AG09309 (cell line): Measurements from ENCODE around the gene TREX2.

Source experiments
- DNase-seq: peaks from one replicate; pipeline ENCODE4 v3.0.0-alpha.2; 2010; ENCODE audit warnings: low read depth
- H3K4me3 ChIP-seq: 2 replicates; pipeline ENCODE4 v1.5.1; 2011; ENCODE audit warnings: mild to moderate bottlenecking, low read depth, low read length, moderate library complexity; ENCODE audit not compliant: control insufficient read depth
- TF ChIP-seq, protein P1 (sequence below): IDR thresholded peaks from 2 replicates; pipeline ENCODE4 v1.5.1; 2011; ENCODE audit warnings: mild to moderate bottlenecking, low read depth, low read length, inconsistent platforms; ENCODE audit not compliant: insufficient read depth, control insufficient read depth; ENCODE audit errors: missing control alignments

Gene TREX2

DNA sequence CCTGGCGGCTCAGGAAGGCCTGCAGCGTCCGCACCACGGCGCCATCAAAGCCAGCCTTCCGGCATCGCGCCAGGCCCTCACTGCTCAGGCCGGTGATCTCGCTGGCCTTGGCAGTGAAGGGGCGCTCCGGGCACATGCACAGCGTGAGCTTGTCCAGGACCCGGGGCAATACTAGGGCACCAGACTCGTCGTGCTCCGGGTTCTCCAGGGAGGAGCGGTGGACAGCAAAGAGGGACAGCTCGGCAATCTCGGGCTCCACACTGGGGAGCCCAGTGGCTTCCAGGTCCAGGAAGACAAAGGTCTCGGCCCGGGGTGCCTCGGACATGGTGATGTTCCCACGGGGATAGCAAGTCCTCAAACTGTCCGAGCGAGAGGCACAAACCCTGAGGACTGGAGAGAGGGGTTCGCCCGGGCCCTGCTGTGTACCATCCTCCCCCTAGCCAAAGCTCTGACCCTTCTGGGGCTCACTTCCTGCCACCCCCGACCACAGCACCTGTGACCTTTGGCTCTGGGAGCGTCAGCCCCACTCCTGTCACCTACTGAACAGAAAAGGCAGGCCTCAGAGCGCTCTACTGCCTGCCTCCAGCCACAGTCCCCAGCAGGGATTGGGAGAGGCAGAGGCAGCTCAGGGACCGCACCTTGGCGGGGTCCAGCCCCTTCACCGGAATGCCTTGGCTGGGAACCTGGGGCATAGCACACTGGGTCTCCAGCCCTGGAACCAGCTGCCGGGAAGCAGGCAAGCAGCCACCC, 575 bp downstream of the TREX2 start:
- TF ChIP-seq, protein P1, sequence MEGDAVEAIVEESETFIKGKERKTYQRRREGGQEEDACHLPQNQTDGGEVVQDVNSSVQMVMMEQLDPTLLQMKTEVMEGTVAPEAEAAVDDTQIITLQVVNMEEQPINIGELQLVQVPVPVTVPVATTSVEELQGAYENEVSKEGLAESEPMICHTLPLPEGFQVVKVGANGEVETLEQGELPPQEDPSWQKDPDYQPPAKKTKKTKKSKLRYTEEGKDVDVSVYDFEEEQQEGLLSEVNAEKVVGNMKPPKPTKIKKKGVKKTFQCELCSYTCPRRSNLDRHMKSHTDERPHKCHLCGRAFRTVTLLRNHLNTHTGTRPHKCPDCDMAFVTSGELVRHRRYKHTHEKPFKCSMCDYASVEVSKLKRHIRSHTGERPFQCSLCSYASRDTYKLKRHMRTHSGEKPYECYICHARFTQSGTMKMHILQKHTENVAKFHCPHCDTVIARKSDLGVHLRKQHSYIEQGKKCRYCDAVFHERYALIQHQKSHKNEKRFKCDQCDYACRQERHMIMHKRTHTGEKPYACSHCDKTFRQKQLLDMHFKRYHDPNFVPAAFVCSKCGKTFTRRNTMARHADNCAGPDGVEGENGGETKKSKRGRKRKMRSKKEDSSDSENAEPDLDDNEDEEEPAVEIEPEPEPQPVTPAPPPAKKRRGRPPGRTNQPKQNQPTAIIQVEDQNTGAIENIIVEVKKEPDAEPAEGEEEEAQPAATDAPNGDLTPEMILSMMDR, result no peak
- no peak overlapping the region for H3K4me3 ChIP-seq
- no peak for DNase-seq

DNA sequence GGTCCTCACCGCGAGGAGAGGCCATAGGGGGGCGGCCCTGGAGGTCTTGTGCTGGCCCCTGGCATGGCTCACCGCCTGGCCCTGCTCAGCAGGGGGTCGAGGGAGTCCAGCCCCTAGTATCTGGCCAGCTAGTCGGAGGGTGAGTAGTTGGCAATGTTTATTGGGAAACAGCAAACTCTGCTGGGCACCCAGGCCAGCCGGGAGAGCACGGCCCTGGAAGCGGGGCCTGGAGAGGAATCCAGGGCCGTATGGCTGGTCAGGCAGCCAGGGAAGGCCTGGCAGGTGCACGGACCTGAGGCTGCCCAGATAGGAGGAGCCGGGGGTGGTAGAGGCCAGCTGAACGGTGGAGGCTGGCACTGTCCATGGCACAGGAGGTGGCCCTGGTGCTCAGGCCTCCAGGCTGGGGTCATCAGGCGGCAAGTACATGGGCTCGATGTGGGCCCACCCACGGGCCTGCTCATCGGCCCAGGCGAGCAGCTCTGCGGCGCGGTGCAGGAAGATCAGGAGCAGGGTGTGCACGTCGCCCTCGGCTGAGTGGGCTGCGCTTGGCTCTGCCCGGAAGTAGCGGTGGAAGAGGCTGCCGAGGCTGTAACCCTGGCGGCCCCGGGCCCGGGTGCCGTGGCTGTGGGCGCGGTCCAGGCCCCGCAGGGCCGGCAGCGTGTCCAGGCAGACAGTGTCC, 1.4 kb downstream of the TREX2 start:
- DNase-seq, result no peak
- H3K4me3 ChIP-seq, result no peak overlapping the region
- TF ChIP-seq, protein P1, result no peak

DNA sequence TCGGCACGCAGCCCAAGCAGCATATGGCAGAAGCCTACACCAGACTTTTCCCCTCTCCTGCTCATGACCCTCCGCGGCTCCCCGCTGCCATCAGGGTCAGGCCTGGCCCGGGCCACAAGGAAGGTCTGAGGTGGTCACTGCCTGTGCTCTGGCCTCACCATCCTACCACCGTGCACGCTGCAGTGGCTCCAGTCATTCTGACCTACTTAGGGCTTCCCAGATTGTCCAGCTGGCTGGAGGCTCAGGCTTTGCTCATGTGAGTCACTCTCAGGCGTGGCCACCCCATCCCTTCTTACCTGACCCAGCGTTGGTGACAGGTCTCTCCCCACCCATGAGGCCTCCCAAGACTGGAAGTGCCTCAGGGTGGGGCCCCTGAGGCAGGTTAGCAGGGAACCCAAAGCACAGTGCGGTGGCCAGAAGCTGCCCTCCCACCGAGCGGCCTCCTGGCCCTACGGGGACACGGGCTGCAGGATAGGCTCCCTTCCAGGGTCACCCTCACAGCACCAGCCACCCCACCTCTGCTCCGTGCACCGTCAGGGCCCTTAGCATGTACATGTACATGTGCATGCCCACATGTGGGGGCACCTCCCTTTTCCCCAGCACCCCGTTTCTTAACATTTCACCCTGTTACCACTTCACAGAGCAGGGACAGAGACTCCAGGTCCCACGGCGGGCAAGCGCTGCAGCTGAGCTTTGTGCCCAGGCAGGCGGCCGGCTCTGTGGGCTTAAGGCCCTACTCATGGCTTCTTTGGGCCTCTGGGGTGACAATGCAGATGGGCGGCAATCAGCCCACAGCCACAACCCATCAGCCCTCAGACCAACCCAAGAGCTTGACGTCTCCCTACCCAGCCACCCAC, 2.2 kb downstream of the TREX2 start:
- no peak overlapping the region for H3K4me3 ChIP-seq
- TF ChIP-seq, protein P1, result no peak
- DNase-seq, result no peak

DNA sequence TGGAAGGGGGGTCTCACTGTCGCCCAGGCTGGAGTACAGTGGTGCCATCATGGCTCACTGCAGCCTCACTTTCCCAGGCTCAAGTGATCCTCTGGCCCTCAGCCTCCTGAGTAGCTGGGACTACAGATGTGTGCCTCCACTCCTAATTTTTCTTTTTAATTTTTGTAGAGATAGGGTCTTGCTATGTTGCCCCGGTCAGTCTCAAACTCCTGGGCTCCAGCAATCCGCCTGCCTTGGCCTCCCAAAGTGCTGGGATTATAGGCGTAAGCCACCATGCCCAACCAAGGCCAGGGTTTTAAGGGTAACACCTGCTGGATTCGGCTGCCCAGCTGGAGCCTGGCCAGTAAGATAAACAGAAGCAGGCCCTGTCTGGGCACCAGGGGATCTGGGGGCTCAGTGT, 3.4 kb downstream of the TREX2 start:
- H3K4me3 ChIP-seq, result no peak overlapping the region
- TF ChIP-seq, protein P1, result no peak
- no peak for DNase-seq

DNA sequence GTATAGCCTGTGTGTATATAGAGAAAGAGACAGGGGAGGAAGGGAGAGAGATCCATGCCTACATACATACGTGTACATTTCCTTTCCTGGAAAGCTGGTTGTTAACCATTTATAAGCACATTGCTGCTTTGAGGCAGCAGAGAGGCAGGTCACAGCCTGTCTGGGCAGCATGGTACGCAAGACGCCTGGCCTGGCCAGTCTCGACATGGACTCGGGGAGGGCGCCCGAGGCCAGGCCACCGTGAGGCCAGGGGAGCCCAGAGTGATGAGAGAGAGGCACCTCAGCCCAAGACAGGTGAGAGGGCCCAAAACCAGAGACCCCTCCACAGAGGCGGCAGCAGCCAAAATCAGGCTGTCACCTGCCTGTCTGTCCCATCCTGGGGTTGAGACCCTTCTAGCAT, 3.9 kb downstream of the TREX2 start:
- H3K4me3 ChIP-seq, result no peak overlapping the region
- no peak for DNase-seq
- TF ChIP-seq, protein P1, result no peak

DNA sequence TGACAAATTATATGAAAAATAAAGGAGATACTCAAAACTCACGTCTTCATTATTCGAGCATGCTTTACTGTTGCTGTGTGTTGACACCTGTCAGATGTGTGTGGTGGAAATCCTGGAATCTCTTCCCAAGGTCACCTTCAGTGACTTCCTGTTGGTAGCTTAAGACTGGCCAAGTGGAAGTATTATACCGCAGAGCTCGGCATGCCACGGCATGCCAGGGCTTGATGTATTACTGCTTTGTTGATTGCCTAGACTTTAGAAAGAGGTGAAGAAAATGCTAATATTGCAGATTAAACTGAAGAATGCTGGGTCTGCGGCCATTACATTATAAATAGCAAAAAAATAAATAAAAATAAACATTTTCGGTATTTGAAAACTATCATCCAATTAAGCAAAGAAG, 4.6 kb downstream of the TREX2 start:
- no peak overlapping the region for H3K4me3 ChIP-seq
- TF ChIP-seq, protein P1, result no peak
- DNase-seq, result no peak
